AG10803 (cell line): ENCODE results near the gene MYBPC3.

ENCODE experiments used
- DNase-seq: peaks from one replicate; pipeline ENCODE4 v3.0.0; 2010; ENCODE audit warnings: low read depth
- H3K4me3 ChIP-seq: 2 replicates; pipeline ENCODE4 v1.5.1; 2011; ENCODE audit warnings: mild to moderate bottlenecking, low read length, control low read depth
- TF ChIP-seq, protein P1 (sequence below): conservative IDR thresholded peaks from 2 replicates; pipeline ENCODE4 v1.5.1; 2011; ENCODE audit warnings: mild to moderate bottlenecking, low read length, control low read depth, inconsistent platforms

MYBPC3 gene

DNA sequence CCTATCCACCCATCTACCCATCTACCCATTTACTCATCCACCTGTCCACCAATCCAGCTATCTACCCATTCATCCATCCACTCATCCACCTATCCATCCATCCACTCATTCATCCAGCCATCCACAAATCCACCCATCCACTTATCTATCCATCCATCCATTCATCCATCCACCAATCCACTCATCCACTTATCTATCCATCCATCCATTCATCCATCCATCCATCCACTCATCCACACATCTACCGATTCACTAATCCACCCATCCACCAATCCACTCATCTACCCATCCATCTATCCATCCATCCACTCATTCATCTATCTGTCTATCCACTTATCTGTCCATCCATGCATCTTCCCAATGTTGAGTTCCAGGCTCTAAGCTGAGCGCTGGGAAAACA lies 27.6 kb upstream of the MYBPC3 start:
- H3K4me3 ChIP-seq = no peak overlapping the region
- TF ChIP-seq, protein P1, sequence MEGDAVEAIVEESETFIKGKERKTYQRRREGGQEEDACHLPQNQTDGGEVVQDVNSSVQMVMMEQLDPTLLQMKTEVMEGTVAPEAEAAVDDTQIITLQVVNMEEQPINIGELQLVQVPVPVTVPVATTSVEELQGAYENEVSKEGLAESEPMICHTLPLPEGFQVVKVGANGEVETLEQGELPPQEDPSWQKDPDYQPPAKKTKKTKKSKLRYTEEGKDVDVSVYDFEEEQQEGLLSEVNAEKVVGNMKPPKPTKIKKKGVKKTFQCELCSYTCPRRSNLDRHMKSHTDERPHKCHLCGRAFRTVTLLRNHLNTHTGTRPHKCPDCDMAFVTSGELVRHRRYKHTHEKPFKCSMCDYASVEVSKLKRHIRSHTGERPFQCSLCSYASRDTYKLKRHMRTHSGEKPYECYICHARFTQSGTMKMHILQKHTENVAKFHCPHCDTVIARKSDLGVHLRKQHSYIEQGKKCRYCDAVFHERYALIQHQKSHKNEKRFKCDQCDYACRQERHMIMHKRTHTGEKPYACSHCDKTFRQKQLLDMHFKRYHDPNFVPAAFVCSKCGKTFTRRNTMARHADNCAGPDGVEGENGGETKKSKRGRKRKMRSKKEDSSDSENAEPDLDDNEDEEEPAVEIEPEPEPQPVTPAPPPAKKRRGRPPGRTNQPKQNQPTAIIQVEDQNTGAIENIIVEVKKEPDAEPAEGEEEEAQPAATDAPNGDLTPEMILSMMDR = no peak

DNA sequence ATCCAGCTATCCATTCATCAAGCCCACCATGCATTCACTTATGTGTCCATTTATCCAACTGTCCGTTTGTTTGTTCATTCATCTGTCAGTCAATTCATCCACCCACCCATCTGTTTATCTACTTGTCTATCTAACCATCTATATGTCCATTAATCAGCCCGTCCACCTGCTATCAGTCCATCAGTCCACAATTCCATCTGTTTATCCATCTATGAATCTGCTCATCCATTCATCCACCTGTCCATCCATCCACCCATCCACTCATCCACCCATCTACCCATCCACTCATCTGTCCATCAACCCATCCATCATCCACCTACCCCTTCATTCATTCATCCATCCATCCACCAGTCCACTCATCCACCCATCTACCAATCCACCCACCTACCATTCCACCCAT lies 26.8 kb upstream of the MYBPC3 start:
- TF ChIP-seq, protein P1 = no peak
- no peak overlapping the region for H3K4me3 ChIP-seq
- no peak for DNase-seq

More for the DNA sequence above, 27.6 kb upstream of the MYBPC3 start:
- DNase-seq = no peak

DNA sequence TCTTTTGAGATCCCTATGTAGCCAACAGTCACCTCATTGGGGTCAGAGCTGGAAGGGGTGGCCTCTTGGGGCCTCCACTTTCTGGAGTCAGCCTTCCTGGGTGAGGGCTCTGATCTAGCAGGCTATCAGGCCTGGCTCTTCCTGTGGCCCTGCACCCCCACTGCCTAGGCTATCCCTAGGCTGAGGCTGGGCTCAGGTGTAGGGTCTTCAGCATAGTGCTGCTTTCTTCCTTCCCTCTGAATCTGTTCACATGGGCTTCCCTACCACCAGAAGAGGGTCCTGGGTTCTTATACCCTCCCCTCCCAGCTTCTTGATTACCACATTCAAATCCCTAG lies 26.3 kb upstream of the MYBPC3 start:
- DNase-seq = no peak
- TF ChIP-seq, protein P1 = no peak
- no peak overlapping the region for H3K4me3 ChIP-seq

DNA sequence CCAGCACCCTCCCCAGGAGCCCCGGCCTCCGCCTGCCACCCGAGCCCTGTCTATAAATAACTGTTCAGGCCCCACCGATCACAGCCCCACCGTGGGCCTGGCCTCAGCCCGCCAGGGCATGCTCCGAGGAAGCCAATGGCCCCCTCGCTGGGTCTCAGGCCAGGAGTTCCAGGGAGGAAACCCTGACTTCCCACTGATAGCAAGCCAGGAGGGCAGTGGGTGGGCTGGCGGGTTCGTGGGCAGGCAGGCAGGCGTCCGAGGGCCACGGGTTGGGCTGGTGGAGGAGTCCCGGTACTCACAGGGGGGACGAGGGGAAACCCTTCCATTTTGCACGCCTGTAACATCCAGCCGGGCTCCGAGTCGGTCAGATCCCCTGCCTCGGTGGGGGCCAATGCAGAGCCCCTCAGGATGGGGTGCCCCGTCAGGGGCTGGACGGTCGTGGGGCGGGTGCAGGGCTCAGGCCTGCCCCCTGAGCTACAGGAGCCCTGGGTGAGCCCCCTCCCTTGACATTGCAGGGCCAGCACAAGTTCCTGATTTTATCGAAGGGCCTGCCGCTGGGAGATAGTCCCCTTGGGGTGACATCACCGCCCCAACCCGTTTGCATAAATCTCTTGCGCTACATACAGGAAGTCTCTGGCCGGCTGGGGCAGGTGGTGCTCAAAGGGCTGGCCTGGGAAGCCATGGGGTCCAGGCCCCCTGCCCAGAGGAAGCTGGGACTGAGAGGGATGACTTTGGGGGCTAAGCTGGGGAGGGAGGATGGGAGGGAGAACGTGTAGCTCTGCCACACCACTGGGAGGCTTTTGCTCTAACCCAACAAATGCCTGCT lies 25.7 kb upstream of the MYBPC3 start, which contains the start of gene SPI1:
TSS of gene SPI1 (minus strand) at position 538 of the 826 bp plus-strand sequence. CDS start at position 344, 194 bp downstream.
- DNase-seq = no peak
- TF ChIP-seq, protein P1 = no peak
- H3K4me3 ChIP-seq = no peak within 1 kb of the TSS

DNA sequence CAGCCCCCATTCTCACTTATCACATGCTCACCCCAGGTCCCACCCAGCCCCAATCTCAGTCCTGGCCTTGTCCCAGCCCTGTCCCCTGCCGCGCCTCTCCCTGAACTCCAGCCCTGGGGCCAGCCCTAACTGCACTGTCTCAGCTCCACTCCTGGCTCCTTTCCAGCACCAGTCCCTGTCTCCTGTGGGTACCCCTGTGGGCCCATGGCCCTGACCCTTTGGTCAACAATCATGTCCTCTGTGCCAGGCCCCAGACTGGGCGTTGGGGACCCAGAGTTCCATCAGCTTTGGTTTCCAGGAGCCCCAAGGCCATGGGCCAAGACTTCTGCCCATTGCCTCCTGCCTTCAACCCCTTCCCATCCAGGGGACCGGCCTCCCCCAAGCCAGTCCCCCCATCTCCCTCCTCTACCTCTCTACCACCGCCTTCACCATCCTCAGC lies 25.1 kb upstream of the MYBPC3 start:
- TF ChIP-seq, protein P1 = no peak
- no peak for DNase-seq
- H3K4me3 ChIP-seq = no peak overlapping the region

DNA sequence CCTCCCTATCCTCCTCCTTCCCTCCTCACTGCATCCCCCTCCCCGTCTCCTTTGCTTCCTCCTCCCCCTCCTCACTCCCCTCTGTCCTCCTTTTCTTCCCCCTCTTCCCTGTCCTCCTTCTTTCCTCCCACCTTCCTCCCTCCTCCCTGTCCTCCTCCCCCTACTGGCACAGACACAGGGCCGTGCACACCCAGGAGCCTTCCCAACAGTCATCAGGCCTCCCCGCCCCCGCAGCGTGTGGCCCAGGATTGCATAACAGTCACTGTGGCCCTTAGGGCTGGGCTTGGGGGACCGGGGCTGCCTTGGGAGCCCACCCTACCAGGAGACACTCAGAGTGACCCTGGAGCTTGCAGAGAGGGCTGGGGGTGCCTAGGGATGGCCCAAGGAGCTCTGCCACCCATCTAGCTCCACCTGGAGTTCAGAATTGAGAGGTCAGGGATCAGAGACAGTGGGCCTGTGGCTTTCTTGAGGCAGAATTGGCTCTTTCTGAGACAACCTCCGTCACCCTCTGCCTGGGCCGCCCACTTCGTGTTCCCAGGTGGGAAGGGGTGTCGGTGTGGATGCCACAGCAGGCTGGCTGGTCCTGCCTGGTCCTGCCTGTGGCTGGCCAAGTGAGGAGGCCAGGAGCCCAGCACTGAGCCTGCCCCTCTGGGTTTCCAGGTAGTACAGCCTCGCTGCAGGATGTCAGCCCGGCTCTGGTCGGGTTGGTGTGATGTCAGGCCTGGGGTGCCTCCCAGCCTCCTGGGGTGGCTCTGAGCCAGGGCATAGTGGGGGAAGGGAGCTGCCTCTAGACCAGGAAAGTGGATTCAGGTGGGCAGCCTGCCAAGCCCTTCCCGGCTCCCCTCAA lies 24.2 kb upstream of the MYBPC3 start:
- H3K4me3 ChIP-seq = no peak overlapping the region
- no peak for DNase-seq
- TF ChIP-seq, protein P1 = no peak

DNA sequence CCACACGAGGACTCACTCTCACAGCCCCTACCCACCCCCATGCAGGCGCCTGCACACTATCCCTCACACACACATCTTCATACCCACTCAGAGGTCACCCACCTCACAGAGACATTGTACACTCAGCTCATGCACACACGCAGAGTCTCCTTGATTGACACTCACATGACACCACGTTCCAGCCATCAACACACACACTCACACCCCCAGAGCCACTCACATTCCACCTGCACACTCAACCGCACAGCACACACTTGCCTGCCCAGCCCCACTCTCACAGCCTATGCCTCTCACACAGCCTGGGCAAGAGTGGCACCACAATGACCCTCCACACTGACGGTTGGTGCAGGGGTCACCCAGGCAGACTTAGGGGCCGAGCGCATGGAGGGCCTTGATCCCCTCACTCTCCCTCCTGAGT lies 23.6 kb upstream of the MYBPC3 start:
- DNase-seq = no peak
- TF ChIP-seq, protein P1 = no peak
- H3K4me3 ChIP-seq = no peak overlapping the region
